ENCODE results near the gene KLK5. TPM values are rescaled to one million over a fixed set of nuclear protein-coding genes. Genes with fewer than 3 reads are reported as not detected.
A peak's percentile ranks its signal among the peaks of the same experiment; 100 is the strongest.

The KLK5 gene
- total RNA-seq, 4 donors from 2014 or later, result 3.3 to 12.2 (median 9.7) TPM; not detected in 1

- DNase-seq (ENCODE audit: low spot score) (no peak), ATAC-seq (ENCODE audit: low FRiP score) (no peak)
- no peak for TF ChIP-seq CTCF (IDR thresholded peaks at IDR 0.05)
These were observed 13.2 kb downstream of the KLK5 start for GRCh38 chr19:50939596-50939995.

- TF ChIP-seq CTCF (IDR thresholded peaks at IDR 0.05), result no peak
- DNase-seq (ENCODE audit: low spot score) (no peak), ATAC-seq (ENCODE audit: low FRiP score) (peak; percentile 13)
These were observed 19.2 kb downstream of the KLK5 start for GRCh38 chr19:50933640-50934039.

- TF ChIP-seq CTCF (IDR thresholded peaks at IDR 0.05), result no peak
- no peak for DNase-seq (ENCODE audit: low spot score)
- ATAC-seq (ENCODE audit: low FRiP score), result no peak
These were observed 20.2 kb downstream of the KLK5 start for GRCh38 chr19:50932690-50933083.

- ATAC-seq (ENCODE audit: low FRiP score) (peak; percentile 87), DNase-seq (ENCODE audit: low spot score) (no peak)
- no peak for TF ChIP-seq CTCF (IDR thresholded peaks at IDR 0.05)
These were observed 20.7 kb downstream of the KLK5 start for GRCh38 chr19:50932018-50932689.

- no peak for ATAC-seq (ENCODE audit: low FRiP score)
- DNase-seq (ENCODE audit: low spot score), result no peak
- no peak for TF ChIP-seq CTCF (IDR thresholded peaks at IDR 0.05)
These were observed 21.8 kb downstream of the KLK5 start for GRCh38 chr19:50931023-50931422.

GRCh38 chr19:50928831-50929230 lies 24.0 kb downstream of the KLK5 start:
- no peak for DNase-seq (ENCODE audit: low spot score)
- TF ChIP-seq CTCF (IDR thresholded peaks at IDR 0.05), result no peak
- ATAC-seq (ENCODE audit: low FRiP score), result no peak

- no peak for TF ChIP-seq CTCF (IDR thresholded peaks at IDR 0.05)
These were observed 26.7 kb downstream of the KLK5 start for GRCh38 chr19:50926144-50926543.

More at GRCh38 chr19:50926144-50926543, 26.7 kb downstream of the KLK5 start:
- DNase-seq (ENCODE audit: low spot score) (no peak), ATAC-seq (ENCODE audit: low FRiP score) (no peak)

All from omental fat pad (tissue), 4 donors.